Body of pancreas (tissue), 4 donors: Measurements from ENCODE around the gene FXN.

Source experiments
- POLR2A ChIP-seq, 3 donors: fragments of 450-650 bp; IDR thresholded peaks; one replicate each; pipeline ENCODE4 v1.6.1; 2016; ENCODE audit warnings: antibody characterized with exemption in 3 of 3, mild to moderate bottlenecking in 2 of 3
- TF ChIP-seq, protein P1 (sequence below), 7 experiments: fragments of 450-650 bp in 4 of 7; fragments of 200-600 bp in 3 of 7; sonication (generic) in 3 of 7; IDR thresholded peaks; one replicate each; pipeline ENCODE4 v1.5.1; 2016 to 2019; ENCODE audit warnings: antibody characterized with exemption in 7 of 7

DNA sequence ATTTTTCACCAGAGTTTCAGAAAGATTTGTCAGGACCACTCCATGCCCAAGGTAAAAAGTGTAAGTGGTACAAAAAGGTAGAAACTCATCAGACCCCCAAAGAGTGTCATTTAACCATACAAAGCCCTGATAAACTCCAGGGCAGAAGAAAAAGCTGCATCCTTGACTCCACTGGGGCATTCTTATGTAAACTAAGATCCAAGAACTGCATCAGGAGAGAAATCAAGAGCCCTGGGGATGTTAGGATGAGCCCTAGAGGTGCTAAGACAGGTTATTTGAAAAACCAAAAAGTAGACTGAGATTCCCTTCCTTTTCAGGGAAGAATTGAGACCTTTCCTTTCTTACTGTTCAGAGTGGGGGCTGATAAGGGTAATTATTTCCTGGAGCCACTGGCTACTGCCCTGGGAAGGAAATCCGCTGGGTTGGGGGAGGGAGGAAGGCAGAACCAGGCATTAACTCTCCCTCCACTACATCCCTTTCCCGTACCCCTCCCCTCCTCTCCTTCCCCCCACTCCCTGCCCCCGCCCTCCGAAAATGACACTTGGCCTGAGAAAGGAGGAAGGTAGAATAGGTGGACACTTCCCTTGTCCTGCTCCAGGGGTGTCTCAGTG lies 54.7 kb downstream of the FXN start:
- TF ChIP-seq, protein P1, sequence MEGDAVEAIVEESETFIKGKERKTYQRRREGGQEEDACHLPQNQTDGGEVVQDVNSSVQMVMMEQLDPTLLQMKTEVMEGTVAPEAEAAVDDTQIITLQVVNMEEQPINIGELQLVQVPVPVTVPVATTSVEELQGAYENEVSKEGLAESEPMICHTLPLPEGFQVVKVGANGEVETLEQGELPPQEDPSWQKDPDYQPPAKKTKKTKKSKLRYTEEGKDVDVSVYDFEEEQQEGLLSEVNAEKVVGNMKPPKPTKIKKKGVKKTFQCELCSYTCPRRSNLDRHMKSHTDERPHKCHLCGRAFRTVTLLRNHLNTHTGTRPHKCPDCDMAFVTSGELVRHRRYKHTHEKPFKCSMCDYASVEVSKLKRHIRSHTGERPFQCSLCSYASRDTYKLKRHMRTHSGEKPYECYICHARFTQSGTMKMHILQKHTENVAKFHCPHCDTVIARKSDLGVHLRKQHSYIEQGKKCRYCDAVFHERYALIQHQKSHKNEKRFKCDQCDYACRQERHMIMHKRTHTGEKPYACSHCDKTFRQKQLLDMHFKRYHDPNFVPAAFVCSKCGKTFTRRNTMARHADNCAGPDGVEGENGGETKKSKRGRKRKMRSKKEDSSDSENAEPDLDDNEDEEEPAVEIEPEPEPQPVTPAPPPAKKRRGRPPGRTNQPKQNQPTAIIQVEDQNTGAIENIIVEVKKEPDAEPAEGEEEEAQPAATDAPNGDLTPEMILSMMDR (IDR thresholded peaks at IDR 0.05), result no peak
- no peak for TF ChIP-seq POLR2A (IDR thresholded peaks at IDR 0.05)
